Measurements from ENCODE around the gene HRG. TPM values are rescaled to one million over a fixed set of nuclear protein-coding genes. Genes with fewer than 3 reads are reported as not detected.

Gene HRG
- total and polyA plus RNA-seq, 2 of the 4 experiments (the other 2 are of a cell fraction) = not detected

DNA sequence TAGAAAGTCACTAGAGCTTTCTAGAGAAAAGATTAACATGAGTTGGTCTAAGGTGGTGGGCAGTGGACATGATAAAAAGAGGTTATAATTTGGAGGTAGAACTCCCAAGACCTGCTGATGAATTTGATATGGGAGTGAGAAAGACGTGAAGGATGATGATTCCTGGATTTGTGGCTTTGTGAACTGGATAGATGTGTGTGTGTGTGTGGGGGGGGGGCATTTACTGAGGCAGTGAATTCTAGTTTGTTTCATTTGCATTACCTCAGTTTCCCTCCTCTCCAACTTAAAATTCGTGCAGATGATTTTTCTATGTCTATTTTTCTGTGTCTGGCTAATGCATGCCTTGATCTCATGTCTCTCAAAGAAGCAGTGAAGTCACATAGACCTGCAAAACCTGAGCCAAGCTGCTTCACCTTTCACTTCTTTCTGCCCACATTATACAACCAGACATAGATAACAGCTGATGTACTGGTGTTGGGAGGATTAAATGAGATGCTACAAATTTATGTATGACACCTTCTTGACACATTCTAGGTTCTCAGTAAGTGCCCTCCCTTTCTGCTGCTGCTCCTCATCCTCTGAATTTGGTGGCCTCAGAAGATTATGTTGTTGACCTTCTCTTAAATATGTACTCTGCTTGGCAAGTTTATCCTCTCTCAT, 43.0 kb upstream of the HRG start:
- Histone ChIP-seq H3K18ac (ENCODE audit: low read depth, low read length) (no peak overlapping the region), H3K56ac (ENCODE audit: extremely low read depth, insufficient read depth, low read length) (no peak overlapping the region), H4K91ac (ENCODE audit: insufficient read depth, low read depth, low read length) (no peak overlapping the region), H2AFZ (replicated peaks; ENCODE audit: low read length, poor library complexity) (no peak overlapping the region), H2AK9ac (replicated peaks; ENCODE audit: low read depth, low read length, poor library complexity) (no peak overlapping the region), H3K4me3 (ENCODE audit: insufficient read depth, low read depth, low read length) (no peak overlapping the region), H3K4ac (ENCODE audit: low read depth, low read length) (no peak overlapping the region), H3K23ac (ENCODE audit: low read depth, low read length) (no peak overlapping the region), H2BK120ac (ENCODE audit: low read depth, low read length) (no peak overlapping the region), H2BK20ac (ENCODE audit: low read depth, low read length) (no peak overlapping the region), H3K79me1 (ENCODE audit: low read depth in 1 of 2, low read length in 2 of 2) (no peaks in the 10 kb centered on the region), H2BK5ac (ENCODE audit: low read depth, low read length, poor library complexity, severe bottlenecking) (no peak overlapping the region), H3K9ac (ENCODE audit: low read depth, low read length) (no peak overlapping the region), H3K9me1 (ENCODE audit: insufficient read depth, low read length) (no peaks in the 10 kb centered on the region), H3K14ac (replicated peaks; ENCODE audit: low read depth, low read length) (no peak overlapping the region), H3K4me2 (ENCODE audit: low read depth, low read length) (no peak overlapping the region), H2AK5ac (ENCODE audit: low read depth, low read length) (no peak overlapping the region), H4K8ac (ENCODE audit: low read depth in 2 of 2, low read length in 2 of 2) (no peak overlapping the region), H3K27me3 (ENCODE audit: control insufficient read depth, insufficient read depth, low read length) (peaks cover 8% of the 10 kb centered on the region), H2BK15ac (ENCODE audit: low read depth, low read length) (no peak overlapping the region), H4K5ac (ENCODE audit: low read depth, low read length) (no peak overlapping the region), H3K27ac (ENCODE audit: insufficient read depth, low read length) (no peak overlapping the region), H4K20me1 (ENCODE audit: insufficient read depth, low read length) (no peaks in the 10 kb centered on the region), H3K9me3 (ENCODE audit: control insufficient read depth, insufficient read depth, low read length) (no peaks in the 10 kb centered on the region), H3K4me1 (ENCODE audit: control insufficient read depth, insufficient read depth, low read length) (no peaks in the 10 kb centered on the region), H3K36me3 (ENCODE audit: control insufficient read depth, insufficient read depth, low read length) (no peaks in the 10 kb centered on the region)
- no TSS peak for BruUV-seq (replicated peaks)
- WGBS, 2 experiments (ENCODE audit: extremely low coverage in 2 of 2, insufficient read length in 1 of 2) = no CpG with 5 or more reads among the region's 2 CpGs
- dilution Hi-C loops (cut with HindIII; ENCODE audit: low sequenced_read_pairs, unreplicated experiment) (no loop called here), intact Hi-C loops (cut with micrococcal nuclease) (no loop called here), in situ Hi-C loops (cut with MboI; ENCODE audit: low sequenced_read_pairs) (no loop called here)
- ATAC-seq (ENCODE audit: low read depth) (no peak), DNase-seq (no peak)
- CTCF ChIA-PET = interaction anchor here (0.7 kb wide), 1 partner anchor 529 kb away, joined by 5 read pairs; no protein-coding TSS in a partner anchor
- POLR2A ChIA-PET (ENCODE audit: unreplicated experiment) = no interaction called here
- TF ChIP-seq MAFK (IDR thresholded peaks at IDR 0.05; ENCODE audit: low read depth, low read length) (no peak), RCOR1 (IDR thresholded peaks at IDR 0.05; ENCODE audit: insufficient replicate concordance, low read length) (no peak), FOS (IDR thresholded peaks at IDR 0.05; ENCODE audit: low read depth, low read length) (no peak), BHLHE40 (IDR thresholded peaks at IDR 0.05; ENCODE audit: low read depth, low read length) (no peak), MAZ (IDR thresholded peaks at IDR 0.05; ENCODE audit: borderline replicate concordance, low read depth, low read length) (no peak), RFX5 (IDR thresholded peaks at IDR 0.05; ENCODE audit: low read depth, low read length) (no peak), POLR2A (IDR thresholded peaks at IDR 0.05; ENCODE audit: low read depth, low read length) (no peak), RAD21 (IDR thresholded peaks at IDR 0.05; ENCODE audit: low read length) (no peak), SMC3 (IDR thresholded peaks at IDR 0.05; ENCODE audit: low read depth, low read length) (no peak)
- TF ChIP-seq, protein P1, sequence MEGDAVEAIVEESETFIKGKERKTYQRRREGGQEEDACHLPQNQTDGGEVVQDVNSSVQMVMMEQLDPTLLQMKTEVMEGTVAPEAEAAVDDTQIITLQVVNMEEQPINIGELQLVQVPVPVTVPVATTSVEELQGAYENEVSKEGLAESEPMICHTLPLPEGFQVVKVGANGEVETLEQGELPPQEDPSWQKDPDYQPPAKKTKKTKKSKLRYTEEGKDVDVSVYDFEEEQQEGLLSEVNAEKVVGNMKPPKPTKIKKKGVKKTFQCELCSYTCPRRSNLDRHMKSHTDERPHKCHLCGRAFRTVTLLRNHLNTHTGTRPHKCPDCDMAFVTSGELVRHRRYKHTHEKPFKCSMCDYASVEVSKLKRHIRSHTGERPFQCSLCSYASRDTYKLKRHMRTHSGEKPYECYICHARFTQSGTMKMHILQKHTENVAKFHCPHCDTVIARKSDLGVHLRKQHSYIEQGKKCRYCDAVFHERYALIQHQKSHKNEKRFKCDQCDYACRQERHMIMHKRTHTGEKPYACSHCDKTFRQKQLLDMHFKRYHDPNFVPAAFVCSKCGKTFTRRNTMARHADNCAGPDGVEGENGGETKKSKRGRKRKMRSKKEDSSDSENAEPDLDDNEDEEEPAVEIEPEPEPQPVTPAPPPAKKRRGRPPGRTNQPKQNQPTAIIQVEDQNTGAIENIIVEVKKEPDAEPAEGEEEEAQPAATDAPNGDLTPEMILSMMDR (conservative IDR thresholded peaks at IDR 0.05; ENCODE audit: low read depth, low read length) = no peak
- TF ChIP-seq, protein P2, sequence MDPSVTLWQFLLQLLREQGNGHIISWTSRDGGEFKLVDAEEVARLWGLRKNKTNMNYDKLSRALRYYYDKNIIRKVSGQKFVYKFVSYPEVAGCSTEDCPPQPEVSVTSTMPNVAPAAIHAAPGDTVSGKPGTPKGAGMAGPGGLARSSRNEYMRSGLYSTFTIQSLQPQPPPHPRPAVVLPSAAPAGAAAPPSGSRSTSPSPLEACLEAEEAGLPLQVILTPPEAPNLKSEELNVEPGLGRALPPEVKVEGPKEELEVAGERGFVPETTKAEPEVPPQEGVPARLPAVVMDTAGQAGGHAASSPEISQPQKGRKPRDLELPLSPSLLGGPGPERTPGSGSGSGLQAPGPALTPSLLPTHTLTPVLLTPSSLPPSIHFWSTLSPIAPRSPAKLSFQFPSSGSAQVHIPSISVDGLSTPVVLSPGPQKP (IDR thresholded peaks at IDR 0.05; ENCODE audit: borderline replicate concordance, low read depth, low read length) = no peak
- TF ChIP-seq, protein P3, sequence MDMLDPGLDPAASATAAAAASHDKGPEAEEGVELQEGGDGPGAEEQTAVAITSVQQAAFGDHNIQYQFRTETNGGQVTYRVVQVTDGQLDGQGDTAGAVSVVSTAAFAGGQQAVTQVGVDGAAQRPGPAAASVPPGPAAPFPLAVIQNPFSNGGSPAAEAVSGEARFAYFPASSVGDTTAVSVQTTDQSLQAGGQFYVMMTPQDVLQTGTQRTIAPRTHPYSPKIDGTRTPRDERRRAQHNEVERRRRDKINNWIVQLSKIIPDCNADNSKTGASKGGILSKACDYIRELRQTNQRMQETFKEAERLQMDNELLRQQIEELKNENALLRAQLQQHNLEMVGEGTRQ (IDR thresholded peaks at IDR 0.05; ENCODE audit: low read depth, low read length) = no peak
